Muscle of leg (tissue), 11 donors: ENCODE results near the gene CD47. TPM values are rescaled to one million over a fixed set of nuclear protein-coding genes. Genes with fewer than 3 reads are reported as not detected.

Experiments used
- DNase-seq: peaks from one replicate; pipeline ENCODE4 v3.0.0; 2013
- H3K27ac ChIP-seq: one replicate; pipeline ENCODE4 v1.5.1; 2013; ENCODE audit warnings: mild to moderate bottlenecking, low read length, control low read depth
- H3K27me3 ChIP-seq: one replicate; pipeline ENCODE4 v1.6.1; 2013; ENCODE audit warnings: low read length; ENCODE audit not compliant: control insufficient read depth, insufficient read depth
- H3K36me3 ChIP-seq: one replicate; pipeline ENCODE4 v1.6.1; 2013; ENCODE audit warnings: low read length; ENCODE audit not compliant: control insufficient read depth, insufficient read depth
- H3K4me1 ChIP-seq: one replicate; pipeline ENCODE4 v1.6.1; 2013; ENCODE audit warnings: low read length; ENCODE audit not compliant: control insufficient read depth, insufficient read depth
- H3K4me3 ChIP-seq: one replicate; pipeline ENCODE4 v1.5.1; 2013; ENCODE audit warnings: low read length, control low read depth
- H3K9me3 ChIP-seq: replicated peaks from 2 replicates; pipeline ENCODE4 v1.6.1; 2013; ENCODE audit warnings: low read depth, low read length; ENCODE audit not compliant: control insufficient read depth
- WGBS: methylation state at CpG from one replicate; pipeline ENCODE4 v1.1.5; 2013; ENCODE audit warnings: missing lambda C conversion rate; ENCODE audit not compliant: insufficient coverage; 5-methylcytosine and 5-hydroxymethylcytosine counted together
- polyA plus RNA-seq, 8 donors: library from polyadenylated mRNA; unstranded; fragments of 120-200 nt; gene quantifications; one replicate each; pipeline versions ENCODE4 v1.2.1 to v1.2.3, GENCODE V29; 2013; ENCODE audit warnings: inconsistent platforms in 1 of 8, low replicate concordance in 1 of 8; ENCODE audit not compliant: insufficient read length in 8 of 8, insufficient read depth in 1 of 8
- total RNA-seq: library from RNA; stranded (reverse); fragments of 120-200 nt; gene quantifications from one replicate; pipeline ENCODE4 v1.2.4, GENCODE V29; 2013

Gene CD47
- total and polyA plus RNA-seq, 9 donors: 55.3 to 84.6 (median 70.4) TPM

GRCh38 chr3:108085810-108086350 lies 5.0 kb downstream of the CD47 start:
- DNase-seq: no peak
- Histone ChIP-seq H3K4me3 (no peak overlapping the region), H3K4me1 (no peaks in the 10 kb centered on the region), H3K9me3 (no peaks in the 10 kb centered on the region), H3K27ac (no peak overlapping the region), H3K27me3 (no peaks in the 10 kb centered on the region), H3K36me3 (peaks cover 2% of the 10 kb centered on the region)
- 88% methylated on average over 1 of the region's 2 CpGs for WGBS

- H3K4me1 ChIP-seq: no peaks in the 10 kb centered on the region
- H3K36me3 ChIP-seq: peaks cover 2% of the 10 kb centered on the region
- H3K27me3 ChIP-seq: no peaks in the 10 kb centered on the region
- no peak overlapping the region for H3K27ac ChIP-seq
- DNase-seq: no peak
- H3K4me3 ChIP-seq: no peak overlapping the region
- no peaks in the 10 kb centered on the region for H3K9me3 ChIP-seq
Observed at GRCh38 chr3:108085370-108085769, 5.5 kb downstream of the CD47 start.

GRCh38 chr3:108079877-108080276 lies 11.0 kb downstream of the CD47 start:
- Histone ChIP-seq H3K4me3 (no peak overlapping the region), H3K27me3 (no peaks in the 10 kb centered on the region), H3K27ac (no peak overlapping the region), H3K36me3 (peaks cover 3% of the 10 kb centered on the region), H3K4me1 (no peaks in the 10 kb centered on the region), H3K9me3 (no peaks in the 10 kb centered on the region)
- no peak for DNase-seq
- WGBS: no CpG with 5 or more reads among the region's 5 CpGs

DNA sequence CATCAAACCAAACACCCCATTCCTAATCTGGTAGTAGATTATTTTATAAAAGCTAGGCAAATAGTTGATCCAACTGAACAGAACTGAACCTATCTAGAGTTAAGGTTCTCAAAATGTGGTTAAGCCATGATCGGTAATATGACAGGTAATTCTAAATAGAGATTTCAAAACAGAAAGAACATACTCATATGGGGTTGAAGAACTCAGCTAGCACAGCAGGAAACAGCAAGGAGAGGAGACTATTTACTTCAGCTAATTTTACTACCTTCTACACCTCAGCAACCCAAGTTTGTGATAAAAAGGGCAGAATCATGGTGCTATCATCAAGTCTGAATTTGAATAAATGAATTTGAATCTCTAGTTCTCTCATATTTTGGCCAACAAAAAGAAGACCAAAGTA lies 11.8 kb downstream of the CD47 start:
- H3K9me3 ChIP-seq: no peaks in the 10 kb centered on the region
- no peak overlapping the region for H3K27ac ChIP-seq
- H3K36me3 ChIP-seq: peaks cover 3% of the 10 kb centered on the region
- H3K27me3 ChIP-seq: no peaks in the 10 kb centered on the region
- WGBS: no CpG with 5 or more reads among the region's 1 CpG
- H3K4me3 ChIP-seq: no peak overlapping the region
- no peaks in the 10 kb centered on the region for H3K4me1 ChIP-seq
- DNase-seq: no peak

- H3K4me1 ChIP-seq: no peaks in the 10 kb centered on the region
- no CpG with 5 or more reads among the region's 2 CpGs for WGBS
- no peak for DNase-seq
- H3K36me3 ChIP-seq: peaks cover 6% of the 10 kb centered on the region
- H3K9me3 ChIP-seq: no peaks in the 10 kb centered on the region
- no peak overlapping the region for H3K4me3 ChIP-seq
- H3K27ac ChIP-seq: no peak overlapping the region
- H3K27me3 ChIP-seq: no peaks in the 10 kb centered on the region
Observed at GRCh38 chr3:108076564-108076963, 14.3 kb downstream of the CD47 start.

DNA sequence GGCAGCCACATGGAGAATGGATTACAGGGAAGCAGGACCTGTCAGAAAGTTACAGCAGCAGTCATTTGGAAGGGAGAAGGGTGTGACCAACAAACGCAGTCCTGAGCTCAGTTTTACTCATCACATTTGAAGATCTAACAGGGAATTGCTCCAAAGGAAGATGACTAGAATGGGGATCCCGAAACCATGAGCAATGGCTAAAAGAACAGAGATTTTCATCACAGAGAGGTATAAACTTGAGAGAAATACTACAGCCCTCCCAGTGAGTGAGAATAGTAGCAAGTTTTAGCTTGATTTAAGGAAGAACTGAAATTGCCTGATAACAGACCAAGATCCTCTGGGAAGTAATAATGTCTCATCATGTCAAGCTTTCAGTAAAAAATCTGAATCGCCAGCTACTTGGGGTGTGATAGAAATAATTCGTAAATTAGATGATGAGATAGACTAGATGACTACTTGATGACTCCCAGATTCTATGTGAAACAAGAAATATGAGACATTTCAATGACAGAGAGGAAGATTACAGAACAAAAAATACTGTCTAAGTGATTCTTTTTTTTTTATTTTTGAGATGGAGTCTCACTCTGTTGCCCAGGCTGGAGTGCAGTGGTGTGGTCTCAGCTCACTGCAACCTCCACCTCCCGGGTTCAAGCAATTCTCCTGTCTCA lies 16.9 kb downstream of the CD47 start:
- Histone ChIP-seq H3K4me3 (no peak overlapping the region), H3K27me3 (no peaks in the 10 kb centered on the region), H3K9me3 (no peaks in the 10 kb centered on the region), H3K27ac (no peak overlapping the region), H3K36me3 (peaks cover 6% of the 10 kb centered on the region), H3K4me1 (no peaks in the 10 kb centered on the region)
- DNase-seq: no peak
- WGBS: 90% methylated on average over 2 of the region's 5 CpGs

DNA sequence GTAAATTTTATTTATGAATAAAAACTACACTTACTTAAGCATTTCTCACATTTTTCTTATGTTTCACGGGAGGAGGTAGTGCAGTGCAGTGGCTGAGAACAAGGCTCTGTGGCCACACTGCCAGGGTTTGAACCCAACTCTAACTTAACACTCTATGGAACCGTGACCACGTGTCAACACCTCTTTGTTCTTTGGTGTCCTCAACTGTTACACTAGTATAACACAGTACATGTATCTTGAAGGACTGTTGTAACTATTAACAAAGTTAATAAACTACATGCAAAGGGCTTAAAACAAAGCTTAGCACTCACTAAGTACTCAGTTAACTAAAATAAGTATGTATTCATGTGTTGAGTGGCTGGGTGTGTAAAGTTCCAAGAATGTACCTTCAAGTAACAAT lies 19.5 kb downstream of the CD47 start:
- no peaks in the 10 kb centered on the region for H3K9me3 ChIP-seq
- peaks cover 16% of the 10 kb centered on the region for H3K36me3 ChIP-seq
- DNase-seq: no peak
- H3K4me1 ChIP-seq: no peaks in the 10 kb centered on the region
- no CpG with 5 or more reads among the region's 3 CpGs for WGBS
- no peak overlapping the region for H3K27ac ChIP-seq
- H3K4me3 ChIP-seq: no peak overlapping the region
- no peaks in the 10 kb centered on the region for H3K27me3 ChIP-seq

DNA sequence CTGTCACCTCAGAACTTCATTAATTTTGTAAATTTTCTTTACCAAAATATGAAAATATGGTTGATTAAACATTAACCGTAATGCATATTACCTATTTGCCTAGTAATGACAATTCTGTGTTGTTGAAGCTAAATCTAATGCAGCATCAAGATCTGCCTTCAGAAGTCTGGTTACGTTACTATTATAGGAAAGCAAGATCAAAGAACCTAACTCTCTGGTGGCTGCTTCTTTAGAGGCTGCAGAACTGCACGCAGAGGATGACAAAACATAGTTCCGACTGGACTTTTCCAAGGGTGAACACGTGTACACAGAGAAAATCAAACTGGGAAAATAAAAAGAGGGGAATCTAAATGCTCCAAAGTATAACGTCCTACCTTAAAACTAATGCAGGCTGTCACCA lies 20.5 kb downstream of the CD47 start:
- Histone ChIP-seq H3K27me3 (no peaks in the 10 kb centered on the region), H3K4me1 (no peaks in the 10 kb centered on the region), H3K36me3 (peaks cover 16% of the 10 kb centered on the region), H3K4me3 (no peak overlapping the region), H3K27ac (no peak overlapping the region), H3K9me3 (no peaks in the 10 kb centered on the region)
- no peak for DNase-seq
- 83% methylated on average over 2 of the region's 6 CpGs for WGBS

DNA sequence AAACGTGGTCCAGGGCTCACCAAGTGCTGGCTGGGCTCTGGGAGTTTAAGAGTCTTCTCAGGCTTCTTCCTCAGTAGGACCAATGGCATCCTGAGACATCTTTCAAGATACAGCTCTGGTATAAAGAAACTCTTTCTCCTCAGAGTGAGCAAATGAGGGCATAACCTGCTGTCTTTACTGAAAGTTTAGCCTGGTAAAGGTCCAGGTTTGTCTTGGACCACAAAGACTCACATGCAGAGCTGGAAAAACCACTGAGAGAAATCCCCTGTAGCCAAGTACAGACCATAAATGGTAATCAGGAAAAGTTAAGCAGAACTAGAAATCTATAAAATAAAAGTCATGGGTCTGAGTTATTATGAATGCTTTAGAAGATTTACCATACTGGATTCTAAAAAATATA lies 23.1 kb downstream of the CD47 start:
- Histone ChIP-seq H3K4me3 (no peak overlapping the region), H3K9me3 (no peaks in the 10 kb centered on the region), H3K4me1 (no peaks in the 10 kb centered on the region), H3K27me3 (no peaks in the 10 kb centered on the region), H3K27ac (no peak overlapping the region), H3K36me3 (peaks cover 18% of the 10 kb centered on the region)
- DNase-seq: peak; percentile 26
- WGBS: no CpG with 5 or more reads among the region's 1 CpG

DNA sequence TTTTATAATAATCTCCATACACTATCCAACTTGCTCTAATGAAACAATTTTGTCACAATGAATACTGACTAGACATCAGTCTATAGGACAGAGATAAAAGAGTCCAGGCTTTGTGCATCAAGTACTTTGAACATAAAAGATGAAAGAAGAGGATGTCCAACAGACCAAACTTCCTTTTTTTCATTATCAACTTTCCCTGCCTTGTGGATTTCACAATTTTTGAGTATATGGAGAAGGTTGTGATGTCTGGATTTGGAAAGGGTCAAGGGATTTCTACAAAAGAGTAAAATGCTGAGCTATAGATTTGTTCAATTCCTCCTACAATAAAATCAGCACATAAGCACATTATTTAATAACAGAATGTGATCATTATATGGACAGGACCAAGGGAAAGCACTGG lies 25.7 kb downstream of the CD47 start:
- Histone ChIP-seq H3K27me3 (no peaks in the 10 kb centered on the region), H3K9me3 (no peaks in the 10 kb centered on the region), H3K4me3 (no peak overlapping the region), H3K36me3 (peaks cover 23% of the 10 kb centered on the region), H3K27ac (no peak overlapping the region), H3K4me1 (no peaks in the 10 kb centered on the region)
- no peak for DNase-seq
